Left renal pelvis (tissue), 4 donors: ENCODE data around the gene AKAP8L. TPM values are rescaled to one million over a fixed set of nuclear protein-coding genes. Genes with fewer than 3 reads are reported as not detected.

Experiments used
- DNase-seq, 4 donors: peaks; one replicate each; pipeline ENCODE4 v3.0.0-alpha.2; 2013; ENCODE audit warnings: low read depth in 4 of 4, low spot score in 3 of 4
- polyA plus RNA-seq, 4 donors: library from polyadenylated mRNA; unstranded; fragments of 120-200 nt; gene quantifications; one replicate each; pipeline ENCODE4 v1.2.1, GENCODE V29; 2013; ENCODE audit not compliant: insufficient read length in 4 of 4

The AKAP8L gene
- polyA plus RNA-seq, 4 donors, result 83.5 to 126 (median 113) TPM

- no peak for DNase-seq
Measured at GRCh38 chr19:15436012-15436825, 17.4 kb upstream of the AKAP8L start.

DNA sequence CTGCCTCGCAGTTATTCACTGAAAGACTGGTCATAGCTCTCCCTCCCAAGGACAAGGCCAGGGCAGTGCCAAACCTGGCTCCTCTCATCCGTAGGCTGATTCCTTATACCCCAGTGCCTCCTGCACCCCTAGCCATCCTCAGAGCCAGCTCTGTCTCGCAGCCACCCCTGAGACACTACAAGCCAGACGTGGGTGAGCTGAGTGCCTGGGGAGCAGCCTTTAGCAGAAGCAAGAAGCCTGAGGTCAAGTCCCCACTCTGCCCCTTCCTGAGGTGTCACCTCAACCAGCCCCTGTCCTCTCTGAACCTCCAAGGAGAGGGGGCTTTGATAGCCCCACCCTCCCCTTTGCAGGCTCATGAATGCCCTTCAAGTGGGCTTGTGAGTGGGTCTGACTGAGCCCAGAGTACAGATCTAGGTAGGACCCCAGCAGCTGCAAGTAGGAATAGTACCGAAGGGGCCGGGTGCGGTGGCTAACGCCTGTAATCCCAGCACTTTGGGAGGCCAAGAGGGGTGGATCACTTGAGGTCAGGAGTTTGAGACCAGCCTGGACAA is 14.8 kb upstream of the AKAP8L start:
- no peak for DNase-seq

DNA sequence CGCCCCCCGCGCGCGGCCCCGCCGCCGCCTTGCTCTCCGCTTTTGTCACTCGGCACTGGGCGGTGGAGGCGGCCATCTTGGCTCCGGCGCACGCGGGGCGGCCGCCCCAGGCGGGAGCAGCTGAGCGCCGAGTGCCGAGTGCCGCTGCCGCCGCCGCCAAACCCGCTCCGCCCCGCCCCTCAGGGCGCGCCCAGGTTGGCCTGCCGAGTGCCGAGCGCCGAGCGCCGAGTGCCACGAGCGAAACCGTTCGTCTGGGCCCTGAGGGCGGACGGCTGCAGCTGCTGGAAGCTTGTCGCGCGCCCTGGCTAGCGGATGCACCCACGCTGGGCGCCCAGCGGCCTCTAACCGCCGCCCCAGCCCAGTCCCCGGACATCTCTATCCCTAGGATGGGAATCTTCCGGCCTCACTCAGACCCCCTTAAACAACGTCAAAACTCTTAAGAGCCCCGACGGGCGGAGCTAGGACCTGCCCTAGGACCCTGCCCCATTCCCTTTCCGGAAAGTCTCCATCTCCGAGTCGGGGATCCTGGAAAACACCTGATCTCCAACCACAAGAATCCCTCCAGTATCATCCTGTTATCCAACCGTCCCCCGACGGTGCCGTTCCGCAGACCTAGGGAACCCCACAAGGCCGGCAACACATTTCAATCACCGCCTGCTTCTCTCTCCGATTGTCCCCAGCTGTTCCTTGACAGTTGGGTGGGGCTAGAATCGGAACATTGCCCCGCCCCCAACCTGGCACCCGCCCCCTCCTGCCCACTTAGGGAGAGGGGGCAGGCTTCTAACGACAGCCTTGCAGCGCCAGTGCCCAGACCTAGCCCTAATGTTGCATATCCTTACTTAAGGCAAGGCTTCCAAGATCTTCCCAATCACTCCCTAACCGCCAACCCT is 14.1 kb upstream of the AKAP8L start:
- peak; percentile 66 to 84 (median 78) for DNase-seq

- DNase-seq, result no peak
Measured at GRCh38 chr19:15432018-15432494, 13.3 kb upstream of the AKAP8L start.

GRCh38 chr19:15431396-15432017 is 12.7 kb upstream of the AKAP8L start:
- no peak for DNase-seq

- DNase-seq, result no peak
Measured at GRCh38 chr19:15430526-15431120, 11.8 kb upstream of the AKAP8L start.

DNA sequence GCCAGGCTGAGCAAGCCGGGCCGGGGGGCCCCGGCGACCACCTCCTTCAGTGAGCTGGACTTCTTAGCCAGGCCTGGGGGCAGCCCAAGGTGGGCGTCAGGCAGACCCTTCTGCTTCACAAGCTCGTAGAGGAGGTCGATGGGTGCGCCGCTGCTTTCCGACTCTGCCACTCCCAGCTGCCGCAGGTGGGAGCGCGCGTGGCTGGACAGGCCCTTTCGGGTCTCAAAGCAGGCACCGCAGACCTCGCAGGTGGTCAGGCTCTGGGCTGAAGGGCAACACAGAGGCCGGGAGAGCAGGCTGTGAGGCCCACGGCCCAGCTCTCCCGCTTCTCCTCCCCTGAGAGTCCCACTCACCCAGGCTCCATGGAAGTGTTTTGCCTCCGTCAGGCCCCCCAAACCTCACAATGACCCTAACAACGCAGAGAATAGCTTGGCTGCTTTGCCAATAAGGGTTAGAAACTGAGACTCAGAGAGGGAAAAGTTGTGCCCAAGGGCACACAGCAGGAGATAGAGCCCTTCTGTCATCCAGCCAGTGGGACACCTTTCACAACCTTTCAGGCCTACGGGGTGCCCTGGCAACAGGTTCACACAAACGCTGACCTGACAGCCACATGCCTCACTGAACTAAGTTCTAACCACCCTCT is 11.2 kb upstream of the AKAP8L start:
- DNase-seq, result no peak

GRCh38 chr19:15428956-15429824 is 10.4 kb upstream of the AKAP8L start:
- no peak for DNase-seq

GRCh38 chr19:15427991-15428471 is 9.2 kb upstream of the AKAP8L start:
- DNase-seq, result no peak

GRCh38 chr19:15427350-15427700 is 8.5 kb upstream of the AKAP8L start:
- DNase-seq, result no peak

- DNase-seq, result no peak
Measured at GRCh38 chr19:15426485-15427349, 7.9 kb upstream of the AKAP8L start.

GRCh38 chr19:15425321-15425950 is 6.6 kb upstream of the AKAP8L start:
- DNase-seq, result no peak

- no peak for DNase-seq
Measured at GRCh38 chr19:15424692-15425272, 6.0 kb upstream of the AKAP8L start.

- DNase-seq, result no peak
Measured at GRCh38 chr19:15424121-15424520, 5.3 kb upstream of the AKAP8L start.

GRCh38 chr19:15423130-15423529 is 4.3 kb upstream of the AKAP8L start:
- no peak for DNase-seq

DNA sequence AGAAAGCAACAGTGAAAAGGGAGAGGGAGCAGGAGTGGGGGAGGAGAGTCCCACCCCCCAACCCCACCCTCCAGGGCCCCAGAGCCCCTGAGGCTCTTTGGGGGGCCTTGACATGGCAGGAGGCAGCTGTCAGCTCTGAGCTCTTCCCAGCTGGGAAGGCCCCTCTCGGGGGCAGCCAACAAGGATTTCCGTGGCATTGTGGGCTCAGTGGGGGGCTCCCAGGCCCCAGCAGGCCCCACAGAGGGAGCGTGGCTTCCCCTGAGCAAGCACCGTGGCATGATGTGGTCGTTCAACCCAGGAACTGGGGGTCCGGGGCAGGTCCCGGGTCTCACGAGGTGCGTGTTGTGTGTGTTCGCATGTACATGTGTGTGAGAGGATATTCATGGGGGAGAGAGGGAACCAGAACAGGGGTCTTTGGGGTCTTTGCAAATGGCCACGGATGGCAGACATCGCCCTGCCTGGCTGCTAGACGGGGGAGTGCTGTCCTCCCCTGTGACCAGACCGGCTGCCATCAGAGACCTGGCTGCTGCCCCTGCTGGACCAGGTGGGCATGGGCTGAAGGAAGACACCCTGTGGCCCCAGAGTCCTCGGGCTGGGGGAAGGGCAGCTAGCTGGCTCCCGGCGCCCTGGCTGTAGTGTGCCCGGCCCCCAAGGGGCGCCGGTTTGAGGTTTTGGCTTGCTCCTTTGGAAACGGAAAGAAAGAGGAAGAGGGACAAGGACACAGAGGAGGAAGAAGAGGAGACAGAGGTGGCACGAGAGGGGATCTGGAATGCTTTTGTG is 3.7 kb upstream of the AKAP8L start:
- DNase-seq, result no peak
